ENCODE data around the gene LYL1.

The LYL1 gene

DNA sequence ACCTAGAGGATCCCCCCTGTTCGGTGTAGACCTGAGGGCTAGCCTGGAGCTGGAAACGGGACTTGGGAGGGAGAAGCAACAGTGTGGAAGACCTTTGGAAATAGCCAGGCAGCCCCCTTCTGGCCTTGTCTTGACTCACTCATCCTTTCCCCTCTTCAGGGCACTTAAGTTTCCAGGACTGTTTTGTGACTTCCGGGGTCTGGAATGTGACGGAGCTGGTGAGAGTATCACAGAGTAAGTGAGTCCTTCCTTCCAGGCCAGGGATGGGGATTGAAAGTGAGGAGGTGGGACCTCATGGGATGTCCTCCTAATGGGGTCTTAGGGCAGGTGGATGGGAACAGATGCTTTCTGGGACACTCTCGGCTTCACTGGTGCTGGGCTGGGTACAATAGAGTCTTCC lies 29.4 kb downstream of the LYL1 start:
- DNase-seq (ENCODE audit: low spot score): no peak

DNA sequence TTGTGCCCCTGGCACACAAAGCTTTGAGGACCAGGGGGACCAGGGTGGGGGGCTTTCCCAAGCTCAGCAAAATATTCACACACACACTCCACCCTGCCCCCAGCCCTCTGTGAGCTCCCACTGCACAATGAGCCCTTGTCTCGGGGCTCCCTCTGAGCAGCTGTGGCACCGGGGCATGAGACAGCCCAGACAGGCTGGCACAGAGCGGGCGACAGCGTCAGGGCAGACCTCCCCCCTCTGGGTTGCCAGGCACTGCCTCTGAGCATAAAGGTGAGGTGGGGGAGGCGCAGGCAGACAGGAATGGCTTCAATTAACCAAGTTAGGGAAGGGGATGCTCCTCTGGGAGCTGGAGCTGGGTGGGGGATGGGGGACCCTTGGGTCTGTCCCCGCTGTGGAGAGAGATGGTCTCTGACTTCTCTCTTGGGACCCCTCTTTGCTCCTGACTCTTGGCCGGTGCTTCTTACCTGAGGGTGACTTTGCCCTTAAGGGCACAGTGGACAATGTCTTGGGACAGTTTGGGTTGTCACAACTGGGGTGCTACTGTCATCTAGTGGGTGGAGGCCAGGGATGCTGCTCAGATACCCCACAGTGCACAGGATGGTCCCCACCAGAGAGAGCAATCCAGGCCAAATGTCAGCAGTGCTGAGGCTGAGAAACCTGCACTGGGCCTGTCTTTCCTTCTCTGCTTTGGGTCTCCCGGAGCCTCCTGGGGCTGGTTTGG lies 30.3 kb downstream of the LYL1 start:
- DNase-seq (ENCODE audit: low spot score): no peak

DNA sequence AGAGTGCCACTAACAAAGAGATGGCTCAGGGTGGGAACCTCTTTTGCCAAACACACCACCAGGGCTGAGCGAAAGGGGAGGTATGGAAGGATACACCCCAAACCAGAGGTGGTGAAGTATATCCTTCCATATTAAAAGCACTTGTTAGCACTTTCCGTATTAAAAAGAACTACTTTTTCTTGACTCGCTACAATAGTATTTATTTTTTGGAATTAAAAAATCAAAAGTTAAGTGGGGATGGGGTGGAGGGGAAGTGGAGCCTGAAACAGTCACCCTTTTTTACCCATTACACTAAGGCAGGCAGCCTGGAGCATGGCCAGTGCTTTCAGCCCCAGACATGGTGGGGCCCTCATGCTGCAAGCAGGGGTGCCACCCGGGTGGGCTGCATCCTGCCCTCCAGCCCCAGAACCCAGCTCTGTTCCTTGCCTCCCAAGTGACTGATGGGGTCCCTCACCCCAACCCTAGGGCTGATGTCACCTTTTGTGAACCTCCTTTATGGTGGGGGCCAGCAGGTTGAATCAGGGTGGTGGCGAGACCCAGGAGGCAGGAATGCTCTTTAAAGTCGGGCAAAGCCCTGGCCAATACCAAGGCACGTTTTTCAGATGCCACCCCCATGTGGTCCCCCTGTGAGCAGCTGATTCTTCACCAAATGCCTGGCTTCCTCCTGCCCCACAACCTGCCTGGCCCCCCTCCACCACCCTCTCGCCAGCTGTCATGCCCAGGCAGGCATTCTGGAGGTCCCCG lies 31.0 kb downstream of the LYL1 start:
- no peak for DNase-seq (ENCODE audit: low spot score)

DNA sequence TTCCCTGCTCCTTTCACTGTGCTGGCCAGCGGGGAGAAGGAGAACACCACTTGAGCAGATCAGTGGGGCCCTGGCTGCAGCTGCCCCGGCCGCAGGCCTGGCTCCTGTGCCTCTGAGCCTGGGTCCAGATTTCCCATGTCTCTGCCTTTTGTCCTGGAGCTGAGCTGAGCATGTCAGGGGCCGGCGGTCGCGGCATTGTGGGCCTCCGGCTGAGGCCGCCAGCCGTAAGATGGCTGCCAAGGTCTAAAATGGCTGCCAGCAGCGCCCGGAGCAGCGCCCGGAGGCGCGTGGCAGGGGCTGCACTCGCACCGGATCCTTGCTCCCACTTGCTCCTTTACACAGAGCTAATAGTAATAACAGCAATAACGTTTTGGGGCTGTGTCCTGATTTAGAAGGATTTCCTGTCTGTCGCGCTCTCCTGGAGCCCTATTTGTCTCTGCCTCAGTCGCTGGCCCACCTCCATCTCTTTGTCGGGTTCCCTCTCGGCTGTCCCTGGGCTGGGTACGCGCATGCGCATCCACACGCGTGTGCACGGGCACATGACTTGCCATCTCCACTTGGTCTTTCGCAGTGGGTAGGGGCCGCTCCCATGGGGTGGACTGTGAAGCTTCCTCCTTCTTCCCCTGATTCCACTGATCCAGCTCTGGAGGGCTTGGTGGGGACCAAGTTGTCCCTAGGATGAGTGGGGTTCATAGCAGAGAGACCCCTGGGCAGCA lies 32.1 kb downstream of the LYL1 start:
- DNase-seq (ENCODE audit: low spot score): no peak

DNA sequence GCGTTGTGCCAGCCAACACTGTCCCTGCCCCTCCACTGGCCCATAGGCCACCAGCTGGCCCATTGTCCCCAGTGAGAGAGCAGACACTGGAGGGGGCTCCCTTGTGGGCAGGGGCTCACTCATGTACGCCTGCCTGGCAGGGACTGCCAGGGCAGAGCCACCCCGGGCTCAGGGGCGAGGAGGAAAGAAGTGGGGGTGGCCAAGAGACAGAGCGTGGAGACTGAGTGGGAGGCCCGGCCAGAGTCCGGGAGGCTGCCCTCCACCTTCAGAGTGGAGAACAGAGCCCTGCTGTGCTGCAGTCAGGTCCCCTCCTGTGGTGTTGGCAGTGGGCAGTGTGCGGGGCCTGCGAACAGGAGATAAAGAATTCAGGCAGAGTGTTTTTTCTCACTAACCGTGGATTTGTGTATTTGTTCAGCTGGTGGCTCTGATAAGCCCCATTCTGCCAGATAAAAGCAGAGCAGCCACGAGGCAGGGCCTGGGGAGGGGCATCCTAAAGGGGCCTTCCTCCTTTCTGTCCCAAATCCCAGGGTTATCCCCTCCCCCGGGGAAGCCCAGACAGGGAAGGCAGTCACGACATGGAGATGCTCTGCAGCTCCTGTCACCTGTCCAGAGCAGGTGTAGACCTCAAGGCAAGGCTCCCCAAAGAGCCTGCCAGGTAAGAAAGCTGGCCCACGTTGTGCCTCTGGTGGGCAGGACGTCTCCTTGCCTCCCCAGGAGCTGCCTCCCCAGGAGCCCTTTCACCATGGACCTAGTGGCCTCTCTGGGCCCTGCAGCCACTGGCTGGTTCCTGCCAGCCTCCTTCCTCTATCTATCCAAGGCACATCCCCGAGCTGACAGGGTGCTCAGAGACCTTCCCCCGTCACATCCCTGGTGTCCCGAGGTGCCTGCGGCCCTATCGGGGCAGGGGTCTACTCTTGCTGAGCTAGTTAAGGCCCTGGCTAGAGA lies 33.0 kb downstream of the LYL1 start:
- no peak for DNase-seq (ENCODE audit: low spot score)

DNA sequence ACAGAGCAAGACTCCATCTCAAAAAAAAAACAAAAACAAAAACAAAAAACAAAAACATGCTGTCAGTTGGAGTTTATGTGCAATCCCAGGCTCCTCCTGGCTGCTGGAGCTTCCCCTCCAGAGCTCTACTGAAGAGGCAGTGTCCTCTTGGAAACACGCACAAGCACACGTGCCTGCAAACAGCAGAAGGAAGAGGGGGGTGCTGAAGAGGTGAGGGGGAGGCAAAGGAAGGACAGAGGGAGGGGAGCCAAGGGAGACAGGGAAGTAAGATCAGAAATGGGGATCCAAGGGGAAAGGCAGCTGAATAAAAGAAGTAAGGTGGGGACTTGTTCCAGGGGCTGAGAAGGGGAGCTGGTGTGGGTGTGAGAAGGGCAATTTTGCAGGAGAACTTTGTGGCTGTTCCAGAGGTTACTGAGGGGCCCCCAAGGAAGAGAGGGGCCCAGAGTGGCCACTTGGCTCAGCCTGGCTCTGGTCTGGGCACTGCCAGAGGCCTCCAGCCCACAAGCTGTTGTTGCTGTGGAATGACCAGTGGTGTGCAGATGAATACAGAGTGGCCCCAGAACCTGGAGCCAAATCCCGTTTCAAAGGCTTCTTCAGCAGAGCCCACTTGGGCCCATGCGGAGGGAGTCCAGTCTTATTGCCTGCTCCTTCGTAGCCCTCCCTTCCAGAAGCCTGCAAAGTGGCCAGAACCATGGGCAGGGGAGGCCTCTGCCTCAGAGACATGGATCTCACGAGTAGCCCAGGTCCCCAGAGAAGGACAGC lies 34.4 kb downstream of the LYL1 start:
- DNase-seq (ENCODE audit: low spot score): no peak

DNA sequence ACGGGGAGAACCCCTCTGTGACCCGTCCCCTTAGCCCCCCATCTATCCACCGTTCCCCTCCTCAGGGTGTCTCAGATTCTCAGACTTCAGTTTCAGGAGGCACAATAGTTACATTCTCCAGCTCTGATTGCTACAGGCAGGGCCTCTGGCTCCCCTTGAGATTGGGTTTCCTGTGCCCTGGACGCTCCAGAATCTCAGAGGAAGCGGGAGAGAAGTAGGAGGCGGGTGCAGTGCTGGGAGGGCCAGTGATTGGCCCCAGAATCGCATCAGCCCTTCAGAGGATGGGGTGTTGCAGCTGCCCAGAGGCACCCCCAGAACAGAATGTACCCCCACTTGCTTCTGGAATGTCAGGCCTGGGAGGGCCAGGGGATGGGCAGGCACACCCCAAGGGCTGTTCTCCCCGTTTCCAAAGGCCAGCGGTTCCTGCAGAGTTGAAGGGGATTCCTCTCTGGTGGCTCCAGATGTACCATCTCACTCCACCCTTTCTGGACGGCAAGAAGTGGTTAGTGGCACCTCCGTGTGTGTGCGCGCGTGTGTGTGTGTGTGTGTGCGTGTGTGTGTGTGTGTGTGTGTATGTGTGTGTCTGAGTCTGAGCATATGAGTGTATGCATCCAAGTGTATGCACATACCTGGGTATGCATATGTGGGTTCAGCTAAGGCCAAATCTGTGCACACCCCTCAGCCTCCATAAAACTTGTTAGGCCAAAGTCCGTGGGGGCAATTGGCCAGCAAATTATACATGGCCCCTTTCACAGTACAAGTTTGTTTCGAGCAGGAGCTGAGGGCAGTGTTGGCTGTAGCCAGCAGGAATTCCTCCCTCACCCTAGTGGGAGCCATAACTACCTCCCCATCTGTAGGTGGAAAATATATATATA lies 35.5 kb downstream of the LYL1 start:
- DNase-seq (ENCODE audit: low spot score): no peak

DNA sequence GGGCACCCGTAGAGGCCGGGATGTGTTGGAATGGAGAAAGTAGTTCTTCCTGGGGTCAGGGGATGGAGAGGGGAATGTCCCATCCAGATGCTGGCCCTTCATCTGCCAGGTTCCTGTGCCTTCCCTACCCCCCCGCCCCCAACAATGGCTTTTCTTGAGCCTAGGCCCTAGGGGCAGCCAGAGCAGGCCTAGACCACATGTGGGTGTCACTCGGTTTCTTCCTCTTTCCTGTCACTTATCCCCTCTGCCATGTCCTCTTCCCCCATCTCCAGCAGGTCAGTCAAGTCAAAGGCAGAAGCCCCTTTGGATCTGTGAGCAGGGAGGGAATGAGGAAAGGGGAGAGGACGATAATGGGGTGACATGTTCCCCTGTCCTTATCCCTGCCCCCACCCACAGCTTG lies 36.4 kb downstream of the LYL1 start:
- no peak for DNase-seq (ENCODE audit: low spot score)

DNA sequence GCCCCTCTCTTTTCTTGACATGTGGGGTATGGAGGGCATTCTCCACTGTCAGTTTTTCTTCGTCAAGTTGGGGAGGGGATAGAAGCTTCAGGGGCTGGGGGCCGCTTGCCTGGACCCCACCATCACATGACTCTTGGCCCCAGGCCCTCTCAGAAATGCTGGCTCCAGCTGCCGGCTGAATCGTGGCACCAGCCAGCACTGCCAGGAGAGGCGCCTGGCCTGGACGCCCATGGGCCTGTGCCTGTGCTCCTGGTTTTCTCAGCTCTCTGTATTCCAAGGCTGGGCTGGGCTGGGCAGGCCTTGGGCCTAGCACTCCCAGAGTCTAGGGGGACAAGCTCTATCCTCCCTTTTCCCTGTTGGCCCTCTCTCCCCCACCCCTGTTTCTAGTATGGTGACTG lies 38.6 kb downstream of the LYL1 start:
- no peak for DNase-seq (ENCODE audit: low spot score)

DNA sequence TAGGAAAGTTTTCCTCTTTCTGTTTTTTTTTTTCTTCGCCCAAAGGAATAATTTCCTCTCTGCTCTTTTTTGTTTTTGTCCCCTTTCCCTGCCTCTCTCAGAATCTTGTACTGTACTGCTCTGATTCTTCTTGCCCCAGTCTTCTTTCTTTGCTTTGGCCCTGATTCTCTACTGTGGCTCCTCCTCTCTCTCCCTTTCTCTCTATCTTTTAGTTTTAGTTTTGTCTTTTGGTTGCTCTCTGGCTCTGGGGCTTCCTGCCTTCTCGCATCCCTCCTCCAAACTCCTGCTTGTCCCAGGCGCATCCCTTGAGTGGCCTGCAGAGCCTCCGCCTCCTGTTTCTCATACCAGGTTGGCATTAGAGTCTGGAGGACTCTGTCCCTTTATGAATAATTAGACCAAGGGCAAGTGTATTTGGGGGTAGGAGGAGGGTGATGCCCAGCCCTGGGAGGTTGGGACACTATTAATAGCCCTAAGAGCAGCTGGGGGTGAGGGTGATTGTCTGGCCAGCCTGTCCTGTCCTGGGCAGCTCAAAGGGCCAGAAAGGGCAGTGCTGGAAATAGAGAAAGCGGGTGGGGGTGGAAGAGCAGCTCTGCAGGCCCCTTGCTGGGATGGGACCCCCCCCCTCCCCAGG lies 39.1 kb downstream of the LYL1 start:
- DNase-seq (ENCODE audit: low spot score): no peak

DNA sequence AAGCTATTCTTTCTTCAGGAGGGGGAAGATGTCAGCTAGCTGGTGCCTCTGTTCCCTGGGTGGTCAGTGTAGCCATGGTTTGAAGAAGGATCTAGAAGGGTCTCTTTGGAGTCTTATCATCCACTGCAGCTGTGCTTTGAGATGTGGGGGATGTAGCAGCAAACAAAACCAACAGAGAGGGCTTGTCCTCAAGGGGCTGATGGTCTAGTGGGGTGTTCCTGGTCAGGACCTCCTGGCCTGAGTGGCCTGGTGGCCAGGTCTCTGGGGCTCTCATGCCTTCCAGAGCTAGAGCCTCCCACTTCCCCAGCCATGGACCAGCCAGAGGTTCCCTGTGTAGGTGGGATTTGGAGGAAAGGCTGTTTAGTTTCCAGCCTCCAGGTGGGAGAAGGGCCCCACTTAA lies 40.3 kb downstream of the LYL1 start:
- DNase-seq (ENCODE audit: low spot score): no peak

DNA sequence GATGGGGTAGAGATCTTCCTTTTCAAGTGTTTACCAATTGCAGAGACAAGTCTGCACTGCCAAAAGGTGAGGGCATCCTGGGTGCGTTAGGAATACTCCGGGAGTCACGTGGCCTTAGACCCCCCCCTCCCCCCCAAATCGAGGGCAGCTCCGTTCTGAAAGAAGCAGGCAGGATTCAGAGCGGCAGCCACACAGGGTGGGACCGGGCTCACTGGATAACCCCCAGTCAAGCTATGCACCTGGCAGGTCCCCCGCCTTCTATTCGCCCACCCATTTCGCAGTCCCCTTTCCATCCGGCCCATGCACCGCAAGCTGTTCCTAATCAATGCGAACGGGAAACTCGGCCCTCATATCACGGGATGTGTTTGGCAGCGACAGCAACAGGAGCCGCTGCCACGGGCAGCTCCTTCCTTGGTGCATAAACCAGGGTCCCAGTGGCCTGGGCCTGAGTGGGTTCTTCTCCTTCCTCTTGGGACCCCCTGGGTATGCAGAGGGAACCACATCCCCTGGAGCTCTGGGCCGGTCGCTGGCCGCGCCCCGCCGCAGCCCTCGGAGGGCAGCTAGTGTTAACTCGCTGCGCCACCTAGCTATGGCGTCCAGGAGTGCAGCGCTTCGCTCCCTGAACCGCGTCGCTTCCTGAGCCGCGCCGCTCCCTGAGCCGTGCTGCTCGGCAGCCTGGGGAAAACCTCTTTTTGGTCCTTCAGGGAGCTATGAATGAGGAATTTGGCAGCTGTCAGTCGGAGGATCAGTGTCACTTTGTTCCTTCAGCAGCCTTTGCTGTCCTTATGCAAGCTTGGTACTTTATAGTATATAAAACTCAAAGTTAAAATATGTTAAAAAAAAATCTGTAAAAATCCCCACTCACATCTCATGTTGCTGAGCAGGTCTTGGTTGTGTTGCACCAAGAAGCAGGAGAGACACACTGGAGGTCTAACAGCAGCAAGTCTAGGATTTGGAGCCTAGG lies 41.4 kb downstream of the LYL1 start:
- peak; percentile 63 for DNase-seq (ENCODE audit: low spot score)

DNA sequence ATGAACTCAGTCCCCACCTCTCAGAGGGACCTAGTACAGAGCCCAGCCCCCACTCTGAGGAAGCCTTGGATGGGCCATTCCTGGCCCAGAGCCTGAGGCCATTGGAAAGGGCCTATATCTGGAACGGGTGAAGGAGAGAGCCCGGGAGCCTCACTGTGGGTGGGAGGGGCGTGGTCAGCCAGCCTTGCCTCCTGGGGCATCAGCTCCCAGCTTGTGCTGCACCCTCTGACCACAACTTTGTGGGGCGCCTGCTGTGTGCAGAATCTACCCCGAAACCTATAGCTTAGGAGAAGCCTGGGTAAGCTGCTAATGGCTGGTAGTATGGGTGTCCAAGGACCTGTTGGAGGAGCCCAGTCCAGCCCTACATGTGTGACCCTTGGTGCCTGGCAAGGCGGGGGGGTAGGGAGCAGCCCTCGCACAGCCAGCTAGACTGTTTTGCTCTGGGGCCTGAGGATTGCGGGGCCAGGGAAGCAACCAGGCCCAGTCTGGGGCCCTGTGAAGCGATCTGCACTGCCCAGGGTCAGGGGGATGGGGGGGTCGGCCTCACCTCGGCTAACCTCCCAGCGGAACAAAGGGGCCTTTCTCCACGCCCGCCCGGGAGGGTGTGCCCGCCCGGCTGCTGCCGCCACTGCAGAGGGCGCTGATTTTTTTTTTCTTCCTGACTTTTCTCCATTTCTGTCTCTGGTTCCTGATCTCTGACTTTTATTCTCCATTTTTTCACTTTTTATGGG lies 42.3 kb downstream of the LYL1 start:
- peak; percentile 67 for DNase-seq (ENCODE audit: low spot score)

DNA sequence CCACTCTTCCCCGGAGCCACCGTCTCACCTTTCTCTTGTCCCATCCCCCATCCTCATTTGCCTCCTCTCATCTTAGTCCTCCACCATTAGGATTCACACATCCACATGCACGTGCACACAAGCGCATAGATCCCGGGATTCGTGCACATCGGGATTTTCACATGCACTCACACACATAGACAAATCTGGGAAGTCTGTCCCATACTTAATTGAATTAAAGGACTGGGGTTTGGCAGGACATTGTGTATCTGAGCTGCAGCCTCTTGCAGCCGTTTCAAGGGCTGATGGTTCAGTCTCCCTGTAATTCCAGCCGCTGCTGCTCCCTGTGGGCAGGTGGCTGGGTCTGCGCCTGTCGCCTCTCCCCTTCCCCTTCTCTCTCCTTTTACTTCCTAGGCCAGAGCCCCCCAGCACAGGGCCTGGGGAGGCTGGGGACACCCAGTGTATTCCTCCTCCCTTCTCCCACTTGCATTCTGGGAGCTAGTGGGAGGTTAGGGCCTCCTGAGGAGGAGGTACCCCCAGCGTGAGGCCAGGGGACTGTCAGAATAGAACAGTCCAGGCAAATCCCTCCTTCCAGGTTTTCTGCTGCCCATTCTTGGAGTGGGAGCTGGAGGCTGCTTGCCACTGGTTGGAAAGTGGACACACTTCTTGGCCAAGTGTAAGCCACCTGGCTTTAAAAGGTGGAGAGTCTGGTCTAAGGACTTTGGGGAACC lies 43.6 kb downstream of the LYL1 start:
- no peak for DNase-seq (ENCODE audit: low spot score)

DNA sequence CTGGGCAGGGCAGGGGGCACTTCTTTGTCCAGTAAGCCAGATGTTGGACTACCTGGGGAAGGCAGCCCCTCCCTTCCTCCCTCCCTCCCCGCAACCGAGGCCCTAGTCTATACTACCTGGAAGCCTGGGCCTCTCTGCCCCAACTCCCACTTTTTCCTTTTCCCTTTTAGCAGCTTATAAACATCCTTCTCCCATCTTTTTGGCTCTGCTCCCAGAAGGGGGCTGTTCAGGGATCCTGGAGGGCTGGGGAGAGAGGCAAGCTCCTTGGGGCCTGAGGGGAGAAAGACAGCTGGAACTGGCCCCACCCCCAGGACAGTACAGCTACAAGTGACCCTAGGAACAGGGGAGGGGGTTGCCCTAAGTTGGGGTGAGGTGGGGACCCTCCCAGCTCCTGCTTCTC lies 44.9 kb downstream of the LYL1 start:
- DNase-seq (ENCODE audit: low spot score): no peak

DNA sequence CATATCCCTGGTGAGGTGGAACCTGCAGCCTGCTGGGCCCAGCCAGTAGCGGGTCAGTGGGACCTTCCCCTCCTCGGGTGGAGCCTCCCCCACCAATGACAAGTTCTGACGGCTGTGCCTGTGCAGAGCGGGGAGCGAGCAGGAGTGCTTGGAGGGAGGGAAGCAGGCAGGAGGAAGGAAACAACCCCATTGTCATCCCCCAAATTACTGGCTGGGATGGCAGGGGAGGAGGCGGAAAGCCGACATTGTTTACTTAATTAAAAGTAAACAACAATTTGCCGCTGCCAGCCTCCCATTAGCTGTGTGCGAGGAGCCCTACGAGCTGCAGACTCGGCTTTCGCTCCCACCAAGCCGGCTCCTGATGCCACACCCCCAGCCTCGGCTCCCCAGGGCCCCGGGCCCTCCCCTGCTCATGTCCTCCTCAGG lies 45.5 kb downstream of the LYL1 start:
- no peak for DNase-seq (ENCODE audit: low spot score)

DNA sequence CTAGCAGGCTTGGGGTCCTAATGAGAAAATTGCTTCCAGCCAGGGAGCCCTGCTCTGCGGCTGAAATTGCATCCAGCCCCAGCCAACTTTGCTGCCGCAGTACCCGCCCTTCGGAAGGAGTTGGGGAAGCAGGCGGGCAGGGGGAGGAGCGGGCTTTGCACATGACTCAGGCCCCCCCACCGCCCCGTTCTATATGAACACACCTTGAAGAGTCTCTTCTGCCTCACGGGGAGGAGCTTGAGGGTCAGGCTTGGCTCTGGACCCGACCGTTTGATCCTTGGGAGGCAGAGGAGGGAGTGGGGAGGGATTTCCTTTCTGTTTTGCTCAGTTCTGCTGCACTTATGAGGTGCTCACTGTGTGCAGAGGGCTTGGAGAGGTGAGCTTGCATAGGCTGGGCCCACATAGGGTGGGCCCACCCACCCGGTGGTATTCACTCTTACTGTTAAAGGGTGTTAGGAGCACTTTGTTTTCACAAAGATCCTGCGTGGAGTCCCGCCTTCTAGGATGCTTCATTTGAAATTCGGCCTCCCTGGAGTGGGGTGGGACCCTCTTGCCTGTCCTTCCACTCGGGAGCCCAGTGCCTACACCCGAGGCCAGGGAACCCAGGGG lies 46.5 kb downstream of the LYL1 start:
- peak; percentile 75 for DNase-seq (ENCODE audit: low spot score)

All from SW480 (cell line).